HepG2 (cell line): Measurements from ENCODE around the gene VPS50. TPM values are rescaled to one million over a fixed set of nuclear protein-coding genes. Genes with fewer than 3 reads are reported as not detected.

Experiments used
- ATAC-seq: fragments of 200-7000 bp; cut with Tn5 transposase; 3 replicates; pipeline ENCODE4 v1.9.1; 2020; ENCODE audit warnings: mild to moderate bottlenecking, moderate library complexity
- BruUV-seq: library from RNA; stranded (reverse); fragments of 400-500 nt; replicated peaks from 2 replicates; lab custom pipeline; 2021; lab: Mats Ljungman, UMichigan
- CTCF ChIA-PET: fragments of 300-600 bp; formaldehyde crosslinking; extraction: SDS; loops from one replicate; lab custom pipeline; 2021; ENCODE audit warnings: low total read pairs, inconsistent platforms, low intra/inter-chr PET ratio; lab: Yijun Ruan, JAX
- POLR2A ChIA-PET: fragments of 350-600 bp; sonication (Branson Sonifier 250); formaldehyde crosslinking; loops from one replicate; lab custom pipeline; 2020; ENCODE audit warnings: antibody characterized with exemption, inconsistent platforms; lab: Yijun Ruan, JAX
- DNase-seq: peaks from one replicate; pipeline ENCODE4 v3.0.0-alpha.2; 2015; ENCODE audit warnings: low spot score
- FAIRE-seq: peaks from 3 replicates; lab custom pipeline; 2011; peaks lifted over from hg19 to GRCh38; lab: Jason Lieb, UNC
- H2AFZ ChIP-seq: one replicate; pipeline ENCODE4 v1.6.1; 2011; ENCODE audit warnings: low read length, inconsistent platforms
- H3K27ac ChIP-seq: fragments of 300-600 bp; 3 replicates; pipeline ENCODE4 v1.8.0; 2011; ENCODE audit warnings: mixed run types, mild to moderate bottlenecking, mixed read lengths, low read length, inconsistent platforms; ENCODE audit not compliant: insufficient read depth; ENCODE audit errors: extremely low read length
- H3K27me3 ChIP-seq, 2 experiments: fragments of 200-600 bp in 1 of 2; 2 replicates in 1 of 2; 3 replicates in 1 of 2; pipeline versions ENCODE4 v1.6.0 to v1.8.0; 2011; ENCODE audit warnings: low read length in 2 of 2, mild to moderate bottlenecking in 2 of 2, moderate library complexity in 2 of 2, inconsistent platforms in 1 of 2; ENCODE audit not compliant: insufficient read depth in 2 of 2, control insufficient read depth in 1 of 2
- H3K36me3 ChIP-seq, 2 experiments: fragments of 200-600 bp in 1 of 2; replicated peaks in 1 of 2; 2 replicates in 1 of 2; 3 replicates in 1 of 2; pipeline versions ENCODE4 v1.5.1 to v1.8.0; 2011; ENCODE audit warnings: low read length in 2 of 2, inconsistent platforms in 1 of 2; ENCODE audit not compliant: insufficient read depth in 2 of 2, control insufficient read depth in 1 of 2
- H3K4me1 ChIP-seq: 2 replicates; pipeline ENCODE4 v1.5.1; 2012; ENCODE audit warnings: low read length, inconsistent platforms; ENCODE audit not compliant: insufficient read depth
- H3K4me2 ChIP-seq: 2 replicates; pipeline ENCODE4 v1.6.0; 2011; ENCODE audit warnings: low read depth, low read length, inconsistent platforms
- H3K4me3 ChIP-seq, 3 experiments: fragments of 200-600 bp in 1 of 3; sonication (generic), shearing (Covaris generic) in 1 of 3; replicated peaks in 1 of 3; 2 replicates each; pipeline ENCODE4 v1.5.1; 2011 to 2016; ENCODE audit warnings: low read length in 3 of 3, inconsistent platforms in 2 of 3, low read depth in 2 of 3, mild to moderate bottlenecking in 2 of 3, control low read depth in 1 of 3, mixed read lengths in 1 of 3; ENCODE audit not compliant: insufficient read depth in 1 of 3
- H3K79me2 ChIP-seq: one replicate; pipeline ENCODE4 v1.6.1; 2011; ENCODE audit warnings: low read length, inconsistent platforms; ENCODE audit not compliant: insufficient read depth
- H3K9ac ChIP-seq: 2 replicates; pipeline ENCODE4 v1.6.0; 2011; ENCODE audit warnings: mild to moderate bottlenecking, low read depth, low read length, inconsistent platforms; ENCODE audit not compliant: insufficient read depth
- H3K9me3 ChIP-seq: 2 replicates; pipeline ENCODE4 v1.5.1; 2012; ENCODE audit warnings: mild to moderate bottlenecking, low read length
- H4K20me1 ChIP-seq: 2 replicates; pipeline ENCODE4 v1.6.0; 2011; ENCODE audit warnings: inconsistent platforms, mild to moderate bottlenecking, low read length, moderate library complexity; ENCODE audit not compliant: insufficient read depth
- GFI1 ChIP-seq: sonication (generic); formaldehyde crosslinking; IDR thresholded peaks from 2 replicates; pipeline ENCODE4 v1.5.0; 2020; ENCODE audit warnings: missing genetic modification reagents, mild to moderate bottlenecking, borderline replicate concordance
- ONECUT2 ChIP-seq: sonication (generic); formaldehyde crosslinking; IDR thresholded peaks from 2 replicates; pipeline ENCODE4 v1.4.0; 2020; ENCODE audit warnings: missing genetic modification reagents
- PHF8 ChIP-seq: sonication (generic); formaldehyde crosslinking; IDR thresholded peaks from 2 replicates; pipeline ENCODE4 v1.5.0; 2020; ENCODE audit warnings: missing genetic modification reagents
- XRCC5 ChIP-seq: fragments of 200-400 bp; formaldehyde crosslinking; optimal IDR thresholded peaks from 2 replicates; pipeline ENCODE3; 2017; ENCODE audit warnings: mild to moderate bottlenecking, low read length
- ZBTB42 ChIP-seq: sonication (generic); formaldehyde crosslinking; IDR thresholded peaks from 2 replicates; pipeline ENCODE4 v1.5.0; 2020; ENCODE audit warnings: mild to moderate bottlenecking, missing genetic modification reagents
- ZFP36L2 ChIP-seq: sonication (generic); formaldehyde crosslinking; IDR thresholded peaks from 2 replicates; pipeline ENCODE4 v1.4.0; 2020; ENCODE audit warnings: missing genetic modification reagents
- ZFP82 ChIP-seq: sonication (generic); formaldehyde crosslinking; IDR thresholded peaks from 2 replicates; pipeline ENCODE4 v1.5.1; 2020; ENCODE audit warnings: mild to moderate bottlenecking, missing genetic modification reagents, borderline replicate concordance
- ZNF224 ChIP-seq: sonication (generic); formaldehyde crosslinking; IDR thresholded peaks from 2 replicates; pipeline ENCODE4 v1.5.0; 2020; ENCODE audit warnings: mild to moderate bottlenecking, missing genetic modification reagents
- ZNF337 ChIP-seq: sonication (generic); formaldehyde crosslinking; IDR thresholded peaks from 2 replicates; pipeline ENCODE4 v1.5.1; 2020; ENCODE audit warnings: missing genetic modification reagents, low read depth, mild to moderate bottlenecking, borderline replicate concordance
- ZNF564 ChIP-seq: sonication (generic); formaldehyde crosslinking; IDR thresholded peaks from 2 replicates; pipeline ENCODE4 v1.8.1; 2023; ENCODE audit warnings: mild to moderate bottlenecking, missing genetic modification reagents
- ZNF674 ChIP-seq: sonication (generic); formaldehyde crosslinking; IDR thresholded peaks from 2 replicates; pipeline ENCODE4 v1.5.0; 2020; ENCODE audit warnings: low read depth, mild to moderate bottlenecking, missing genetic modification reagents
- ZNF761 ChIP-seq: sonication (generic); formaldehyde crosslinking; conservative IDR thresholded peaks from 2 replicates; pipeline ENCODE4 v1.4.0; 2020; ENCODE audit warnings: mild to moderate bottlenecking, missing genetic modification reagents
- WGBS: methylation state at CpG from one replicate; pipeline ENCODE4 v1.1.6; 2017; ENCODE audit warnings: low lambda C conversion rate; 5-methylcytosine and 5-hydroxymethylcytosine counted together
- in situ Hi-C: cut with HindIII; loops from 2 replicates; pipeline ENCODE4 v1.10.0; 2017; ENCODE audit warnings: low pct_unique_long_range_greater_than_20kb; ENCODE audit not compliant: extremely low pct_ligation_motif_present
- intact Hi-C: fragments of 100-400 bp; cut with micrococcal nuclease; formaldehyde crosslinking; loops from one replicate; pipeline ENCODE4 v1.10.0; 2022; ENCODE audit not compliant: unreplicated experiment
- polyA plus RNA-seq, 8 experiments: library from polyadenylated mRNA; depleted of rRNA in 3 of 8; stranded (reverse) in 7 of 8; unstranded in 1 of 8; fragments of >200 nt; fragmentation: Illumina TruSeq in 4 of 8; extraction: Trizol in 4 of 8; gene quantifications; 2 replicates each; pipeline versions ENCODE4 v1.2.1 to v1.2.3, GENCODE V29; 2011 to 2016; ENCODE audit warnings: low read depth in 4 of 8, missing spikeins in 1 of 8, mixed read lengths in 1 of 8; ENCODE audit not compliant: insufficient read depth in 1 of 8
- total RNA-seq, 5 experiments: library from RNA; depleted of rRNA; stranded (reverse); fragments of >200 nt; fragmentation: Illumina TruSeq; extraction: Trizol; gene quantifications; 2 replicates each; pipeline ENCODE4 v1.2.3, GENCODE V29; 2016; ENCODE audit warnings: low read depth in 1 of 5
- TF ChIP-seq, protein P1 (sequence below): sonication (generic); formaldehyde crosslinking; IDR thresholded peaks from 2 replicates; pipeline ENCODE4 v1.5.1; 2020; ENCODE audit warnings: missing genetic modification reagents, mild to moderate bottlenecking, borderline replicate concordance
- TF ChIP-seq, protein P2 (sequence below): sonication (generic); formaldehyde crosslinking; IDR thresholded peaks from 2 replicates; pipeline ENCODE4 v1.5.1; 2020; ENCODE audit warnings: missing genetic modification reagents, mild to moderate bottlenecking, borderline replicate concordance
- TF ChIP-seq, protein P3 (sequence below): sonication (generic); formaldehyde crosslinking; IDR thresholded peaks from 2 replicates; pipeline ENCODE4 v1.4.0; 2020; ENCODE audit warnings: mild to moderate bottlenecking, missing genetic modification reagents
- TF ChIP-seq, protein P4 (sequence below): IDR thresholded peaks from 2 replicates; pipeline ENCODE4 v1.6.1; 2016; ENCODE audit warnings: missing biosample characterization, missing genetic modification reagents, low read depth
- TF ChIP-seq, protein P5 (sequence below): sonication (generic); formaldehyde crosslinking; IDR thresholded peaks from 2 replicates; pipeline ENCODE4 v1.4.0; 2020; ENCODE audit warnings: missing genetic modification reagents

The VPS50 gene
- total and polyA plus RNA-seq, 2 of the 13 experiments (the other 11 are each of a cell fraction or from before 2014, with no cell fraction given): 10.3 to 20.4 TPM

DNA sequence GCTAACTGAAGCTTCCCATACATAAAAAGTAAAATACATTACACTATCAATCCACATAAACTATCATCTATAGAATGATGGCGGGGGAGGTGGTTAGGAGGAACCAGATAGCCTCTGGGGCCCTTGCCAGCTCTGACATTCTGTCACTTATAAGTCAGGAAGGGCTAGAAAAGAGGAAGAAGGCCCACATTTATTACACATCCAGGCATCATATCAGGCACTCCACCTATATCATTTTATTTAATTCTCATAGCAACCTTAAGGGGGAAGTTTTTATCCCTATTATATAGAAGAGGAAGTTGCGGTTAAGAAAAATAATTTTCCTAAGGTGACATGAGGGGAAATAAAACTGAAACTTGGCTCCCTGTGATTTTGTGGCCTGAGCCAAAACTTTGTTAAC lies 35.8 kb upstream of the VPS50 start:
- H3K4me2 ChIP-seq: no peak overlapping the region
- no TSS peak for BruUV-seq
- no peak for ATAC-seq
- H3K9me3 ChIP-seq: no peaks in the 10 kb centered on the region
- TF ChIP-seq ONECUT2 (CRISPR knock-in tag): no peak
- TF ChIP-seq, protein P1, sequence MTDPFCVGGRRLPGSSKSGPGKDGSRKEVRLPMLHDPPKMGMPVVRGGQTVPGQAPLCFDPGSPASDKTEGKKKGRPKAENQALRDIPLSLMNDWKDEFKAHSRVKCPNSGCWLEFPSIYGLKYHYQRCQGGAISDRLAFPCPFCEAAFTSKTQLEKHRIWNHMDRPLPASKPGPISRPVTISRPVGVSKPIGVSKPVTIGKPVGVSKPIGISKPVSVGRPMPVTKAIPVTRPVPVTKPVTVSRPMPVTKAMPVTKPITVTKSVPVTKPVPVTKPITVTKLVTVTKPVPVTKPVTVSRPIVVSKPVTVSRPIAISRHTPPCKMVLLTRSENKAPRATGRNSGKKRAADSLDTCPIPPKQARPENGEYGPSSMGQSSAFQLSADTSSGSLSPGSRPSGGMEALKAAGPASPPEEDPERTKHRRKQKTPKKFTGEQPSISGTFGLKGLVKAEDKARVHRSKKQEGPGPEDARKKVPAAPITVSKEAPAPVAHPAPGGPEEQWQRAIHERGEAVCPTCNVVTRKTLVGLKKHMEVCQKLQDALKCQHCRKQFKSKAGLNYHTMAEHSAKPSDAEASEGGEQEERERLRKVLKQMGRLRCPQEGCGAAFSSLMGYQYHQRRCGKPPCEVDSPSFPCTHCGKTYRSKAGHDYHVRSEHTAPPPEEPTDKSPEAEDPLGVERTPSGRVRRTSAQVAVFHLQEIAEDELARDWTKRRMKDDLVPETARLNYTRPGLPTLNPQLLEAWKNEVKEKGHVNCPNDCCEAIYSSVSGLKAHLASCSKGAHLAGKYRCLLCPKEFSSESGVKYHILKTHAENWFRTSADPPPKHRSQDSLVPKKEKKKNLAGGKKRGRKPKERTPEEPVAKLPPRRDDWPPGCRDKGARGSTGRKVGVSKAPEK (CRISPR knock-in tag): no peak
- no peak for TF ChIP-seq ZFP36L2
- TF ChIP-seq, protein P2, sequence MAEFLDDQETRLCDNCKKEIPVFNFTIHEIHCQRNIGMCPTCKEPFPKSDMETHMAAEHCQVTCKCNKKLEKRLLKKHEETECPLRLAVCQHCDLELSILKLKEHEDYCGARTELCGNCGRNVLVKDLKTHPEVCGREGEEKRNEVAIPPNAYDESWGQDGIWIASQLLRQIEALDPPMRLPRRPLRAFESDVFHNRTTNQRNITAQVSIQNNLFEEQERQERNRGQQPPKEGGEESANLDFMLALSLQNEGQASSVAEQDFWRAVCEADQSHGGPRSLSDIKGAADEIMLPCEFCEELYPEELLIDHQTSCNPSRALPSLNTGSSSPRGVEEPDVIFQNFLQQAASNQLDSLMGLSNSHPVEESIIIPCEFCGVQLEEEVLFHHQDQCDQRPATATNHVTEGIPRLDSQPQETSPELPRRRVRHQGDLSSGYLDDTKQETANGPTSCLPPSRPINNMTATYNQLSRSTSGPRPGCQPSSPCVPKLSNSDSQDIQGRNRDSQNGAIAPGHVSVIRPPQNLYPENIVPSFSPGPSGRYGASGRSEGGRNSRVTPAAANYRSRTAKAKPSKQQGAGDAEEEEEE (CRISPR knock-in tag): no peak
- TF ChIP-seq GFI1 (CRISPR knock-in tag): no peak
- TF ChIP-seq, protein P3, sequence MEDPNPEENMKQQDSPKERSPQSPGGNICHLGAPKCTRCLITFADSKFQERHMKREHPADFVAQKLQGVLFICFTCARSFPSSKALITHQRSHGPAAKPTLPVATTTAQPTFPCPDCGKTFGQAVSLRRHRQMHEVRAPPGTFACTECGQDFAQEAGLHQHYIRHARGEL: no peak
- TF ChIP-seq, protein P4, sequence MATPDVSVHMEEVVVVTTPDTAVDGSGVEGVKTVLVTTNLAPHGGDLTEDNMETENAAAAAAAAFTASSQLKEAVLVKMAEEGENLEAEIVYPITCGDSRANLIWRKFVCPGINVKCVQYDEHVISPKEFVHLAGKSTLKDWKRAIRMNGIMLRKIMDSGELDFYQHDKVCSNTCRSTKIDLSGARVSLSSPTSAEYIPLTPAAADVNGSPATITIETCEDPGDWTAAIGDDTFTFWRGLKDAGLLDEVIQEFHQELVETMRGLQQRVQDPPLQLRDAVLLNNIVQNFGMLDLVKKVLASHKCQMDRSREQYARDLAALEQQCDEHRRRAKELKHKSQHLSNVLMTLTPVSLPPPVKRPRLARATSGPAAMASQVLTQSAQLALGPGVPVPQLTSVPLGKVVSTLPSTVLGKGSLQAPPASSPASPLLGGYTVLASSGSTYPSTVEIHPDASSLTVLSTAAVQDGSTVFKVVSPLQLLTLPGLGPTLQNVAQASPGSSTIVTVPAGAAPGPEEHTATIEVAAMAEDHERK (CRISPR knock-in tag): no peak
- TF ChIP-seq ZBTB42 (CRISPR knock-in tag): no peak
- TF ChIP-seq ZNF564 (CRISPR knock-in tag): no peak
- TF ChIP-seq ZNF674 (CRISPR knock-in tag): no peak
- no peak for TF ChIP-seq ZNF761 (CRISPR knock-in tag)
- TF ChIP-seq ZNF337 (CRISPR knock-in tag): no peak
- TF ChIP-seq XRCC5: no peak
- TF ChIP-seq ZFP82 (CRISPR knock-in tag): no peak
- TF ChIP-seq PHF8 (CRISPR knock-in tag): no peak
- no peak for TF ChIP-seq ZNF224
- TF ChIP-seq, protein P5, sequence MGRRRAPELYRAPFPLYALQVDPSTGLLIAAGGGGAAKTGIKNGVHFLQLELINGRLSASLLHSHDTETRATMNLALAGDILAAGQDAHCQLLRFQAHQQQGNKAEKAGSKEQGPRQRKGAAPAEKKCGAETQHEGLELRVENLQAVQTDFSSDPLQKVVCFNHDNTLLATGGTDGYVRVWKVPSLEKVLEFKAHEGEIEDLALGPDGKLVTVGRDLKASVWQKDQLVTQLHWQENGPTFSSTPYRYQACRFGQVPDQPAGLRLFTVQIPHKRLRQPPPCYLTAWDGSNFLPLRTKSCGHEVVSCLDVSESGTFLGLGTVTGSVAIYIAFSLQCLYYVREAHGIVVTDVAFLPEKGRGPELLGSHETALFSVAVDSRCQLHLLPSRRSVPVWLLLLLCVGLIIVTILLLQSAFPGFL (CRISPR knock-in tag): no peak
- TF ChIP-seq, all 625 proteins: peak for 0
- intact Hi-C loops: no loop called here
- H3K4me3 ChIP-seq: no peak overlapping the region
- 19% methylated on average over 2 of the region's 2 CpGs for WGBS
- no peaks in the 10 kb centered on the region for H3K4me1 ChIP-seq
- no peak overlapping the region for H2AFZ ChIP-seq
- H3K36me3 ChIP-seq: no peaks in the 10 kb centered on the region
- DNase-seq (no peak), FAIRE-seq (no peak)
- H3K9ac ChIP-seq: no peak overlapping the region
- ChIA-PET CTCF (no interaction called here), POLR2A (no interaction called here)
- H4K20me1 ChIP-seq: no peaks in the 10 kb centered on the region
- no peaks in the 10 kb centered on the region for H3K79me2 ChIP-seq
- no peak overlapping the region for H3K27ac ChIP-seq
- H3K27me3 ChIP-seq: 0 out of 5 replicates have a peak, but pooled peaks cover 0 to 4% of the 10 kb centered on the region in 2 experiments
- in situ Hi-C loops: no loop called here
